CD8-positive, alpha-beta memory T cell (primary cell): ENCODE measurements around the gene THRAP3. TPM values are rescaled to one million over a fixed set of nuclear protein-coding genes. Genes with fewer than 3 reads are reported as not detected.
"Not testable (repeated sequence)": the region's sequence is repeated elsewhere in the genome, so short reads cannot be mapped to it uniquely, and the experiment has no call there.

ENCODE experiments used
- CTCF ChIA-PET: fragments of 350-600 bp; sonication (Branson Sonifier 250); formaldehyde crosslinking; loops from one replicate; lab custom pipeline; 2021; ENCODE audit warnings: antibody characterized with exemption; lab: Charles Lee
- POLR2A ChIA-PET: fragments of 350-600 bp; sonication (Branson Sonifier 250); formaldehyde crosslinking; loops from one replicate; lab custom pipeline; 2021; ENCODE audit warnings: antibody characterized with exemption; lab: Charles Lee
- DNase-seq, 5 donors: peaks; one replicate each; pipeline versions ENCODE4 v3.0.0 to v3.0.0-alpha.2; 2020 to 2022; ENCODE audit warnings: mixed read lengths in 1 of 5
- H3K27ac ChIP-seq: one replicate; pipeline ENCODE4 v1.7.0; 2013; ENCODE audit warnings: low read depth, mild to moderate bottlenecking, low read length, moderate library complexity
- H3K27me3 ChIP-seq: 2 replicates; pipeline ENCODE4 v1.7.0; 2013; ENCODE audit warnings: low read length, mild to moderate bottlenecking; ENCODE audit not compliant: insufficient read depth, poor library complexity, severe bottlenecking
- H3K36me3 ChIP-seq: 2 replicates; pipeline ENCODE4 v1.7.0; 2013; ENCODE audit warnings: mild to moderate bottlenecking, low read length, moderate library complexity; ENCODE audit not compliant: insufficient read depth
- H3K4me1 ChIP-seq: 2 replicates; pipeline ENCODE4 v1.7.0; 2013; ENCODE audit warnings: mild to moderate bottlenecking, low read length, moderate library complexity; ENCODE audit not compliant: insufficient read depth
- H3K4me3 ChIP-seq: 2 replicates; pipeline ENCODE4 v1.7.0; 2013; ENCODE audit warnings: mild to moderate bottlenecking, low read length
- H3K9me3 ChIP-seq: 2 replicates; pipeline ENCODE4 v1.7.0; 2013; ENCODE audit warnings: mild to moderate bottlenecking, low read length
- H3K27ac Mint-ChIP-seq, 8 donors: one replicate each; pipeline ENCODE4 v1.8.0; 2020 to 2021; ENCODE audit warnings: mixed read lengths in 8 of 8, mild to moderate bottlenecking in 6 of 8, inconsistent platforms in 3 of 8, moderate library complexity in 3 of 8
- H3K27me3 Mint-ChIP-seq, 2 donors: one replicate each; pipeline ENCODE4 v1.8.0; 2020 to 2021; ENCODE audit warnings: mixed read lengths in 2 of 2, mild to moderate bottlenecking in 1 of 2, moderate library complexity in 1 of 2
- H3K36me3 Mint-ChIP-seq, 3 donors: one replicate each; pipeline ENCODE4 v1.8.0; 2020 to 2021; ENCODE audit warnings: mixed read lengths in 3 of 3, inconsistent platforms in 1 of 3, mild to moderate bottlenecking in 1 of 3
- H3K4me1 Mint-ChIP-seq, 3 donors: one replicate each; pipeline ENCODE4 v1.8.0; 2020 to 2021; ENCODE audit warnings: mixed read lengths in 3 of 3, inconsistent platforms in 1 of 3, mild to moderate bottlenecking in 1 of 3
- H3K4me3 Mint-ChIP-seq, 7 donors: one replicate each; pipeline ENCODE4 v1.8.0; 2020 to 2021; ENCODE audit warnings: mixed read lengths in 7 of 7, mild to moderate bottlenecking in 6 of 7, moderate library complexity in 4 of 7, inconsistent platforms in 2 of 7
- H3K9me3 Mint-ChIP-seq, 5 donors: one replicate each; pipeline ENCODE4 v1.8.0; 2020 to 2022; ENCODE audit warnings: mixed read lengths in 5 of 5, mild to moderate bottlenecking in 3 of 5, moderate library complexity in 2 of 5, inconsistent platforms in 1 of 5
- polyA plus RNA-seq: library from polyadenylated mRNA; unstranded; fragments of 300-500 nt; fragmentation: Illumina TruSeq; gene quantifications from one replicate; pipeline ENCODE4 v1.2.3, GENCODE V29; 2021
- total RNA-seq, 2 experiments: library from RNA; stranded (reverse); gene quantifications; one replicate each; pipeline ENCODE4 v1.2.3, GENCODE V29; 2021

THRAP3 gene
- total and polyA plus RNA-seq, 3 experiments from 2014 or later, result 100 to 168 (median 167) TPM

- Mint-ChIP-seq H3K27me3 (peaks cover 0 to 4% of the 10 kb centered on the region in 2 donors), H3K9me3 (no peaks in the 10 kb centered on the region), H3K4me1 (peaks cover 28 to 50% (median 36%) of the 10 kb centered on the region in 3 donors), H3K36me3 (peaks cover 0 to 47% (median 11%) of the 10 kb centered on the region in 3 donors), H3K27ac (peak overlapping the region; percentile 97 to 100 (median 100)), H3K4me3 (peak overlapping the region; percentile 89 to 99 (median 96))
- H3K36me3 ChIP-seq, result no peaks in the 10 kb centered on the region
- peak overlapping the region; percentile 96 for H3K27ac ChIP-seq
- H3K4me1 ChIP-seq, result peaks cover 36% of the 10 kb centered on the region
- ChIA-PET CTCF (interaction anchor here (0.6 to 3.5 kb wide), 11 partner anchors 9 to 130 kb away, joined by 3 to 17 read pairs (median 3); partner anchors contain the start of gene TRAPPC3), POLR2A (interaction anchor here (0.7 to 2.8 kb wide), 13 partner anchors 11 to 293 kb away, joined by 4 to 34 read pairs (median 6); partner anchors contain the start of genes ADPRS, AGO3, MAP7D1 and SH3D21)
- no peaks in the 10 kb centered on the region for H3K9me3 ChIP-seq
- peak overlapping the region; percentile 87 for H3K4me3 ChIP-seq
- no peaks in the 10 kb centered on the region for H3K27me3 ChIP-seq
- DNase-seq, result peak in 2 of 5 donors; percentile 74
These were observed 467 bp downstream of the THRAP3 start for GRCh38 chr1:36224537-36225282.

GRCh38 chr1:36225283-36225899 is 1.1 kb downstream of the THRAP3 start:
- H3K9me3 ChIP-seq, result no peaks in the 10 kb centered on the region
- Mint-ChIP-seq H3K36me3 (peaks cover 0 to 48% (median 11%) of the 10 kb centered on the region in 3 donors), H3K27me3 (peaks cover 0 to 4% of the 10 kb centered on the region in 2 donors), H3K9me3 (no peaks in the 10 kb centered on the region), H3K4me1 (peaks cover 29 to 51% (median 36%) of the 10 kb centered on the region in 3 donors), H3K4me3 (peak overlapping the region; percentile 89 to 99 (median 96)), H3K27ac (peak overlapping the region; percentile 97 to 100 (median 100))
- peaks cover 36% of the 10 kb centered on the region for H3K4me1 ChIP-seq
- H3K36me3 ChIP-seq, result peaks cover under 1% of the 10 kb centered on the region
- H3K27me3 ChIP-seq, result no peaks in the 10 kb centered on the region
- peak overlapping the region; percentile 87 for H3K4me3 ChIP-seq
- ChIA-PET CTCF (interaction anchor here (0.7 to 3.5 kb wide), 5 partner anchors 9 to 76 kb away, joined by 3 to 17 read pairs (median 6); partner anchors contain the start of gene TRAPPC3), POLR2A (interaction anchor here (0.6 to 2.8 kb wide), 5 partner anchors 20 to 74 kb away, joined by 4 to 19 read pairs (median 6); partner anchors contain the start of gene MAP7D1)
- no peak for DNase-seq
- peak overlapping the region; percentile 96 for H3K27ac ChIP-seq

GRCh38 chr1:36230279-36230678 is 6.0 kb downstream of the THRAP3 start:
- CTCF ChIA-PET, DNase-seq, H3K4me3 Mint-ChIP-seq, H3K9me3 Mint-ChIP-seq, H3K27me3 Mint-ChIP-seq, H3K27me3 ChIP-seq, POLR2A ChIA-PET, H3K27ac ChIP-seq, H3K4me3 ChIP-seq, H3K9me3 ChIP-seq: not testable (repeated sequence)
- H3K4me1 ChIP-seq, result peaks cover 54% of the 10 kb centered on the region
- Mint-ChIP-seq H3K4me1 (peaks cover 52 to 74% (median 61%) of the 10 kb centered on the region in 3 donors), H3K27ac (peak overlapping the region in 1 of 8 donors; percentile 11), H3K36me3 (peaks cover 4 to 65% (median 16%) of the 10 kb centered on the region in 3 donors)
- H3K36me3 ChIP-seq, result peaks cover 19% of the 10 kb centered on the region

- Histone ChIP-seq H3K27ac (no peak overlapping the region), H3K36me3 (peaks cover 19% of the 10 kb centered on the region), H3K4me1 (peaks cover 53% of the 10 kb centered on the region), H3K4me3 (no peak overlapping the region), H3K9me3 (no peaks in the 10 kb centered on the region), H3K27me3 (no peaks in the 10 kb centered on the region)
- Mint-ChIP-seq H3K27me3 (no peaks in the 10 kb centered on the region), H3K27ac (peak overlapping the region in 6 of 8 donors; percentile 29 to 79 (median 45)), H3K36me3 (peaks cover 4 to 60% (median 12%) of the 10 kb centered on the region in 3 donors), H3K4me3 (no peak overlapping the region), H3K4me1 (peaks cover 48 to 74% (median 61%) of the 10 kb centered on the region in 3 donors), H3K9me3 (no peaks in the 10 kb centered on the region)
- POLR2A ChIA-PET, result no interaction called here
- CTCF ChIA-PET, result no interaction called here
- no peak for DNase-seq
These were observed 6.9 kb downstream of the THRAP3 start for GRCh38 chr1:36231191-36231590.

- Mint-ChIP-seq H3K27ac (peak overlapping the region in 5 of 8 donors; percentile 24 to 75 (median 43)), H3K36me3 (peaks cover 4 to 64% (median 7%) of the 10 kb centered on the region in 3 donors), H3K9me3 (no peaks in the 10 kb centered on the region), H3K27me3 (no peaks in the 10 kb centered on the region), H3K4me1 (peaks cover 47 to 75% (median 56%) of the 10 kb centered on the region in 3 donors), H3K4me3 (peak overlapping the region in 2 of 7 donors; percentile 24 to 32)
- H3K9me3 ChIP-seq, result no peaks in the 10 kb centered on the region
- H3K4me3 ChIP-seq, result no peak overlapping the region
- peaks cover 19% of the 10 kb centered on the region for H3K36me3 ChIP-seq
- ChIA-PET CTCF (no interaction called here), POLR2A (no interaction called here)
- DNase-seq, result no peak
- H3K27ac ChIP-seq, result no peak overlapping the region
- no peaks in the 10 kb centered on the region for H3K27me3 ChIP-seq
- H3K4me1 ChIP-seq, result peaks cover 47% of the 10 kb centered on the region
These were observed 8.2 kb downstream of the THRAP3 start for GRCh38 chr1:36232212-36233095.

- Mint-ChIP-seq H3K27ac (peak overlapping the region in 7 of 8 donors; percentile 2 to 79 (median 70)), H3K4me1 (peaks cover 52 to 76% (median 60%) of the 10 kb centered on the region in 3 donors), H3K36me3 (peaks cover 4 to 64% (median 5%) of the 10 kb centered on the region in 3 donors), H3K4me3 (peak overlapping the region in 3 of 7 donors; percentile 1 to 19 (median 12)), H3K27me3 (no peaks in the 10 kb centered on the region), H3K9me3 (no peaks in the 10 kb centered on the region)
- Histone ChIP-seq H3K4me1 (peaks cover 46% of the 10 kb centered on the region), H3K27ac (no peak overlapping the region), H3K4me3 (no peak overlapping the region), H3K36me3 (peaks cover 10% of the 10 kb centered on the region), H3K9me3 (no peaks in the 10 kb centered on the region), H3K27me3 (no peaks in the 10 kb centered on the region)
- ChIA-PET CTCF (interaction anchor here (1.2 to 1.5 kb wide), 3 partner anchors 12 to 101 kb away, joined by 3 to 5 read pairs (median 4); partner anchors contain the start of gene THRAP3), POLR2A (interaction anchor here (0.7 kb wide), 2 partner anchors 8 to 229 kb away, joined by 3 to 6 read pairs; no protein-coding TSS in a partner anchor)
- DNase-seq, result no peak
These were observed 12.1 kb downstream of the THRAP3 start for GRCh38 chr1:36236302-36236701.

- no peaks in the 10 kb centered on the region for H3K27me3 Mint-ChIP-seq
- Histone ChIP-seq H3K9me3 (no peaks in the 10 kb centered on the region), H3K36me3 (no peaks in the 10 kb centered on the region), H3K4me3 (no peak overlapping the region), H3K4me1 (peaks cover 34% of the 10 kb centered on the region), H3K27ac (no peak overlapping the region), H3K27me3 (no peaks in the 10 kb centered on the region)
- DNase-seq, result no peak
- H3K9me3 Mint-ChIP-seq, result no peaks in the 10 kb centered on the region
- CTCF ChIA-PET, result no interaction called here
- H3K36me3 Mint-ChIP-seq, result peaks cover 0 to 63% (median 9%) of the 10 kb centered on the region in 3 donors
- H3K4me1 Mint-ChIP-seq, result peaks cover 43 to 74% (median 52%) of the 10 kb centered on the region in 3 donors
- peak overlapping the region in 3 of 7 donors; percentile 1 to 29 (median 16) for H3K4me3 Mint-ChIP-seq
- POLR2A ChIA-PET, result no interaction called here
- H3K27ac Mint-ChIP-seq, result peak overlapping the region in 4 of 8 donors; percentile 2 to 69 (median 50)
These were observed 14.2 kb downstream of the THRAP3 start for GRCh38 chr1:36238433-36238832.
